ENCODE results near the gene AIG1. TPM values are rescaled to one million over a fixed set of nuclear protein-coding genes. Genes with fewer than 3 reads are reported as not detected.

AIG1 gene
- total RNA-seq, 2 experiments from 2014 or later: 7.4 to 8.4 TPM

DNA sequence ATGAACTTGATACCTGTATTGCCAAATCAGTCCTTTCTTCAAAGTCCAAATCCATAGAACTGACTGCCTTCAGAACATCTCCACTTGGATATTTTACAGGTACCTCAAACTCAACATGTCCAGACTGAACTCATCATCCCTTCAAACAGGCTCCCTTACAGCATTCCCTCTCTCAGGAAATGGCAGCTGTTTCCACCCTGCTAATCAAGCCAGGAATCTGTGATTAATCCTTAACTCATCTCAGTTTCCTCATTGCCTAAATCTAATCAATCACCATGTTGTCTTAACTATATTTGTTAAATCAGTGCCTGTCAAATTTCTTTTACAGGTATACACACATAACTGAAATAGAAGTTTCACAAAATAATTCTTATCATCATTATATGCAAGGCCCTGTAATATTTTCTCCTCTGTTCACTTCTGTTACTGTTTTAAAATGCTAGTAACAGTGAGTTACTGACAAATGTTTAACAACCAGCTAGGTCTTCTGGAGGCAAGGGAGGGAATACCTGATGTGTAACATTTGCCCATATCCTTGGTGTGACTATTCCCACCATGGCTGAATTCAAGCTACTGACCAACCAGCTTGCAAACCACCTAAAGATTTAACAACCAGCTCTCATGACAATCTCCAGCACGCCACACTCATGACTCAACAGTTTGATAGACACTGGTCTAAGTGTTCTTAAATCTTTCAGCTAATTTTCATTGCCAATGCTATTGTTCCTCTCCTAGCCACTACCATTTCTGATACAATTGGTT lies 264.9 kb downstream of the AIG1 start:
- H3K4me1 Mint-ChIP-seq (ENCODE audit: low read depth): no peaks in the 10 kb centered on the region
- POLR2A ChIA-PET: no interaction called here
- CTCF ChIA-PET: interaction anchor here (0.6 kb wide), 1 partner anchor 62 kb away, joined by 3 read pairs; no protein-coding TSS in a partner anchor

DNA sequence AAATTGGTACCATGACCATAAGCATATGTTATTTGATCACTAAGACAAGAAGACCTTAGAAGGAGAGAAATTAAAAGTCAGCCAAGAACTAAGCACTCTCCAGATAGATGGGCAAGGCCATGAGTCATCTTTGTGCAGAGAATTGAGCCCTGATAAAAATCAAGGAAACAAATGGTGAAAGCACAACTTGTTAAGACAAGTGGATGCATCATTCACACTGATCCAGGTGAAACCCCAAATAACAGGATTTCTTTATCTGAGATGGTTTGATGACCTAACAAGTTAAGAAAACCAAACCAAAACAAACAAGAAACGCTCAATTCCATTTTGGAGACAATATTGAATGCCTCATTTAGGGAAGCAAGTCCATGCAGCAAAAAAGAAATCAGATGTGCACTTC lies 268.2 kb downstream of the AIG1 start:
- no peak overlapping the region for H3K27ac Mint-ChIP-seq
- no peak overlapping the region for H3K27ac ChIP-seq (ENCODE audit: low read depth in 1 of 2, low read length in 2 of 2)
- TF ChIP-seq, protein P1, sequence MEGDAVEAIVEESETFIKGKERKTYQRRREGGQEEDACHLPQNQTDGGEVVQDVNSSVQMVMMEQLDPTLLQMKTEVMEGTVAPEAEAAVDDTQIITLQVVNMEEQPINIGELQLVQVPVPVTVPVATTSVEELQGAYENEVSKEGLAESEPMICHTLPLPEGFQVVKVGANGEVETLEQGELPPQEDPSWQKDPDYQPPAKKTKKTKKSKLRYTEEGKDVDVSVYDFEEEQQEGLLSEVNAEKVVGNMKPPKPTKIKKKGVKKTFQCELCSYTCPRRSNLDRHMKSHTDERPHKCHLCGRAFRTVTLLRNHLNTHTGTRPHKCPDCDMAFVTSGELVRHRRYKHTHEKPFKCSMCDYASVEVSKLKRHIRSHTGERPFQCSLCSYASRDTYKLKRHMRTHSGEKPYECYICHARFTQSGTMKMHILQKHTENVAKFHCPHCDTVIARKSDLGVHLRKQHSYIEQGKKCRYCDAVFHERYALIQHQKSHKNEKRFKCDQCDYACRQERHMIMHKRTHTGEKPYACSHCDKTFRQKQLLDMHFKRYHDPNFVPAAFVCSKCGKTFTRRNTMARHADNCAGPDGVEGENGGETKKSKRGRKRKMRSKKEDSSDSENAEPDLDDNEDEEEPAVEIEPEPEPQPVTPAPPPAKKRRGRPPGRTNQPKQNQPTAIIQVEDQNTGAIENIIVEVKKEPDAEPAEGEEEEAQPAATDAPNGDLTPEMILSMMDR (IDR thresholded peaks at IDR 0.05): no peak
- no peaks in the 10 kb centered on the region for H3K36me3 Mint-ChIP-seq (ENCODE audit: low read depth)
- CTCF ChIA-PET: no interaction called here
- no peaks in the 10 kb centered on the region for H3K36me3 ChIP-seq (ENCODE audit: insufficient read depth, low read length)
- no peaks in the 10 kb centered on the region for H3K9me3 Mint-ChIP-seq
- H3K4me3 Mint-ChIP-seq: no peak overlapping the region
- intact Hi-C loops (cut with DNase I, micrococcal nuclease): no loop called here
- no peak overlapping the region for H3K4me3 ChIP-seq (ENCODE audit: low read length)
- ATAC-seq (ENCODE audit: poor library complexity): no peak
- POLR2A ChIA-PET: no interaction called here
- no peaks in the 10 kb centered on the region for H3K27me3 ChIP-seq (ENCODE audit: control insufficient read depth in 1 of 2, insufficient read depth in 2 of 2, low read length in 2 of 2)
- no peaks in the 10 kb centered on the region for H3K4me1 Mint-ChIP-seq (ENCODE audit: low read depth)
- H3K4me1 ChIP-seq (ENCODE audit: insufficient read depth, low read length): no peaks in the 10 kb centered on the region
- no peak for DNase-seq
- H3K27me3 Mint-ChIP-seq: no peaks in the 10 kb centered on the region
- H3K9me3 ChIP-seq (ENCODE audit: control insufficient read depth in 1 of 2, insufficient read depth in 1 of 2, low read length in 2 of 2): no peaks in the 10 kb centered on the region

More for the DNA sequence above, 264.9 kb downstream of the AIG1 start:
- H3K4me3 ChIP-seq (ENCODE audit: low read length): no peak overlapping the region
- H3K27ac Mint-ChIP-seq: no peak overlapping the region
- no peak overlapping the region for H3K27ac ChIP-seq (ENCODE audit: low read depth in 1 of 2, low read length in 2 of 2)
- ATAC-seq (ENCODE audit: poor library complexity) (no peak), DNase-seq (no peak)
- no peaks in the 10 kb centered on the region for H3K9me3 ChIP-seq (ENCODE audit: control insufficient read depth in 1 of 2, insufficient read depth in 1 of 2, low read length in 2 of 2)
- intact Hi-C loops (cut with DNase I, micrococcal nuclease): no loop called here
- no peak overlapping the region for H3K4me3 Mint-ChIP-seq
- peaks cover under 1% of the 10 kb centered on the region for H3K9me3 Mint-ChIP-seq
- no peaks in the 10 kb centered on the region for H3K36me3 ChIP-seq (ENCODE audit: insufficient read depth, low read length)
- no peaks in the 10 kb centered on the region for H3K36me3 Mint-ChIP-seq (ENCODE audit: low read depth)
- no peaks in the 10 kb centered on the region for H3K27me3 Mint-ChIP-seq
- H3K27me3 ChIP-seq (ENCODE audit: control insufficient read depth in 1 of 2, insufficient read depth in 2 of 2, low read length in 2 of 2): no peaks in the 10 kb centered on the region
- TF ChIP-seq, protein P1 (IDR thresholded peaks at IDR 0.05): no peak
- H3K4me1 ChIP-seq (ENCODE audit: insufficient read depth, low read length): no peaks in the 10 kb centered on the region

DNA sequence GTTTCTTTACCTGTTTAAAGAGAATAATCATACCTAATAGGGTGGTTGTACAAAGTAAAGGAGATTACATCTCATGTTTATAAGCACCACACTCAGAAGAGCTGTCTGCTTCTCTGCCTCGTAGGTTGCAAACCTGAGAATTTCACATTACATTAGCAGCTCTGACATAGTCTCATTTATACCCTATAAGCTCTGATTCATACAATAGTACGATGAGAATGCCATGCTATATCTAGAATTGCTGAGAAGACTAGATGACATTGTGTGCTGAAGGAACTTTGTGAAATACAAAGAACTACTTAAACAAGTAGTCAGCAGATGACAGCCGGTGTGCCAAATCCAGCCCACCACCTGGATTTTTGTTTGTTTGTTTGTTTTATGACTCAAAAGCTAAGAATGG lies 268.6 kb downstream of the AIG1 start:
- H3K27me3 ChIP-seq (ENCODE audit: control insufficient read depth in 1 of 2, insufficient read depth in 2 of 2, low read length in 2 of 2): no peaks in the 10 kb centered on the region
- TF ChIP-seq, protein P1 (IDR thresholded peaks at IDR 0.05): no peak
- H3K4me1 ChIP-seq (ENCODE audit: insufficient read depth, low read length): no peaks in the 10 kb centered on the region
- Mint-ChIP-seq H3K4me3 (no peak overlapping the region), H3K36me3 (ENCODE audit: low read depth) (peaks cover under 1% of the 10 kb centered on the region), H3K27me3 (no peaks in the 10 kb centered on the region), H3K27ac (no peak overlapping the region), H3K4me1 (ENCODE audit: low read depth) (no peaks in the 10 kb centered on the region), H3K9me3 (no peaks in the 10 kb centered on the region)
- no peaks in the 10 kb centered on the region for H3K36me3 ChIP-seq (ENCODE audit: insufficient read depth, low read length)
- no peak overlapping the region for H3K4me3 ChIP-seq (ENCODE audit: low read length)
- no peaks in the 10 kb centered on the region for H3K9me3 ChIP-seq (ENCODE audit: control insufficient read depth in 1 of 2, insufficient read depth in 1 of 2, low read length in 2 of 2)
- ATAC-seq (ENCODE audit: poor library complexity) (no peak), DNase-seq (no peak)
- intact Hi-C loops (cut with DNase I, micrococcal nuclease): no loop called here
- H3K27ac ChIP-seq (ENCODE audit: low read depth in 1 of 2, low read length in 2 of 2): no peak overlapping the region
- POLR2A ChIA-PET: no interaction called here
- CTCF ChIA-PET: no interaction called here
